ENCODE measurements around the gene ZNF445. TPM values are rescaled to one million over a fixed set of nuclear protein-coding genes. Genes with fewer than 3 reads are reported as not detected.
"Not testable (repeated sequence)": the region's sequence is repeated elsewhere in the genome, so short reads cannot be mapped to it uniquely, and the experiment has no call there.

The ZNF445 gene
- polyA plus RNA-seq, 10 donors: 11.6 to 19.1 (median 17.4) TPM

GRCh38 chr3:44402548-44402947 is 74.9 kb downstream of the ZNF445 start:
- DNase-seq: no peak

- no peak for DNase-seq
Observed at GRCh38 chr3:44400771-44401170, 76.7 kb downstream of the ZNF445 start.

GRCh38 chr3:44398853-44399252 is 78.6 kb downstream of the ZNF445 start:
- no peak for DNase-seq

- not testable (repeated sequence) for DNase-seq
Observed at GRCh38 chr3:44398271-44398670, 79.2 kb downstream of the ZNF445 start.

- no peak for DNase-seq
Observed at GRCh38 chr3:44396200-44397171, 81.0 kb downstream of the ZNF445 start.

DNA sequence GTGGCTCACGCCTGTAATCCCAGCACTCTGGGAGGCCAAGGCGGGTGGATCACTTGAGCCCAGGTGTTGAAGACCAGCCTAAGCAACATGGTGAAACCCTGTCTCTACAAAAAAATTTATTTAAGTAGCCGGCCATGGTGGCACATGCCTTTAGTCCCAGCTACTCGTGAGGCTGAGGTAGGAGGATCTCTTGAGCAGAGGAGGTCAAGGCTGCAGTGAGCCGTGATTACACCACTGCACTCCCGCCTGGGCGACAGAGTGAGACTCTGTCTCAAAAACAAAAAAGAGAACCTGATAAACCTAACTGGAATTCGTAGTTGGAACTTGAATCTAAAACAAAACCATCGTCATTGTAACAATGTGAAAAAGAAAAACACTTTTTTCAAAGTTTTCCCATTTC is 81.8 kb downstream of the ZNF445 start:
- DNase-seq: no peak

GRCh38 chr3:44392489-44392888 is 85.0 kb downstream of the ZNF445 start:
- DNase-seq: no peak

DNA sequence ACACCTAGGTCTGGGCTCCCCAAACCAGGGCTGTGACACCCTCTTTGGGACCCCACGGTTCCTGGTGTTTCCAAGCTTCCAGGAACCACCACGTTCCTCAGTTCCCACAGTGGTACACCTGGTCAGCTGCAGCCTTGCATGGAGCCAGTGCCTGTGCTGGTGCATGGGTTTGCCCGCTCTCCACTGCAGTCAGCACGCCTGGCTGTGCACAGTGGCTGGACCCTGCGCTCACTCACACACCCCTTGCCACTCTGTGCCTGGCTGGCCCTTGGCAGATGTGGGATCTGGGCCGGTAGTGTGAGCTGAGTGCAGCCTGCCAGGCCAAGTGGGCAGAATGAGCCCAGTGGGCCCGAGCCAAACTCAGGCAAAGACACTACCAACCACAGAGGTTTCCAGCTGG is 90.1 kb downstream of the ZNF445 start:
- no peak for DNase-seq

Other genes with a start within 250 kb of the ZNF445 start
- under 1 TPM in 2 of 10 donors, not detected in 8; 0.03 to 0.04 TPM for gene TOPAZ1, start 235.8 kb downstream of the ZNF445 start, polyA plus RNA-seq (ENCODE audit: insufficient read length in 10 of 10)
- 10 to 100 TPM; 18.3 to 28.6 (median 23.1) TPM for gene TCAIM, start 138.9 kb downstream of the ZNF445 start, polyA plus RNA-seq (ENCODE audit: insufficient read length in 10 of 10)
- 1 to 10 TPM; 5.3 to 9.4 (median 6.3) TPM for gene ZKSCAN7, start 77.5 kb upstream of the ZNF445 start, polyA plus RNA-seq (ENCODE audit: insufficient read length in 10 of 10)
- gene ZNF660, start 107.3 kb upstream of the ZNF445 start, polyA plus RNA-seq (ENCODE audit: insufficient read length in 10 of 10): 1 to 10 TPM; 3.4 to 7.1 (median 4.6) TPM
- gene ZNF197, start 147.4 kb upstream of the ZNF445 start, polyA plus RNA-seq (ENCODE audit: insufficient read length in 10 of 10): 10 to 100 TPM; 13.7 to 21.9 (median 18.1) TPM
- gene ZNF35, start 171.1 kb upstream of the ZNF445 start, polyA plus RNA-seq (ENCODE audit: insufficient read length in 10 of 10): 1 to 10 TPM; 5.9 to 7.6 (median 6.6) TPM
- gene ZNF502, start 235.0 kb upstream of the ZNF445 start, polyA plus RNA-seq (ENCODE audit: insufficient read length in 10 of 10): 1 to 10 TPM; 4.7 to 7.5 (median 6.1) TPM

Data from muscle of back (tissue), 11 donors.